BLaER1 treated with 17β-estradiol and CSF1 and Interleukin-3, amounts not matched to agents 10 nM and 100 nM (cell line): Measurements from ENCODE around the gene ARHGAP12.

ENCODE experiments used
- H3K27ac ChIP-seq, 11 experiments: shearing (Covaris generic); formaldehyde crosslinking; 2 replicates each; pipeline ENCODE4 v1.8.1; 2022
- H3K27me3 ChIP-seq, 11 experiments: shearing (Covaris generic); formaldehyde crosslinking; 2 replicates each; pipeline ENCODE4 v1.8.1; 2022
- H3K36me3 ChIP-seq, 11 experiments: shearing (Covaris generic); formaldehyde crosslinking; 2 replicates each; pipeline ENCODE4 v1.8.1; 2022
- H3K4me1 ChIP-seq, 10 experiments: shearing (Covaris generic); formaldehyde crosslinking; 2 replicates each; pipeline ENCODE4 v1.8.1; 2022
- H3K4me2 ChIP-seq, 11 experiments: shearing (Covaris generic); formaldehyde crosslinking; 2 replicates each; pipeline ENCODE4 v1.8.1; 2022
- H3K4me3 ChIP-seq, 10 experiments: shearing (Covaris generic); formaldehyde crosslinking; 2 replicates each; pipeline ENCODE4 v1.8.1; 2022
- H3K9ac ChIP-seq, 11 experiments: shearing (Covaris generic); formaldehyde crosslinking; 2 replicates each; pipeline ENCODE4 v1.8.1; 2022
- H3K9me3 ChIP-seq, 11 experiments: shearing (Covaris generic); formaldehyde crosslinking; replicated peaks in 1 of 11; 2 replicates each; pipeline ENCODE4 v1.8.1; 2022
- H4K20me1 ChIP-seq, 11 experiments: shearing (Covaris generic); formaldehyde crosslinking; 2 replicates each; pipeline ENCODE4 v1.8.1; 2022
- Cebpa-rat ChIP-seq, 11 experiments: shearing (Covaris generic); IDR thresholded peaks; 2 replicates each; pipeline ENCODE4 v1.8.1; 2022

Gene ARHGAP12

DNA sequence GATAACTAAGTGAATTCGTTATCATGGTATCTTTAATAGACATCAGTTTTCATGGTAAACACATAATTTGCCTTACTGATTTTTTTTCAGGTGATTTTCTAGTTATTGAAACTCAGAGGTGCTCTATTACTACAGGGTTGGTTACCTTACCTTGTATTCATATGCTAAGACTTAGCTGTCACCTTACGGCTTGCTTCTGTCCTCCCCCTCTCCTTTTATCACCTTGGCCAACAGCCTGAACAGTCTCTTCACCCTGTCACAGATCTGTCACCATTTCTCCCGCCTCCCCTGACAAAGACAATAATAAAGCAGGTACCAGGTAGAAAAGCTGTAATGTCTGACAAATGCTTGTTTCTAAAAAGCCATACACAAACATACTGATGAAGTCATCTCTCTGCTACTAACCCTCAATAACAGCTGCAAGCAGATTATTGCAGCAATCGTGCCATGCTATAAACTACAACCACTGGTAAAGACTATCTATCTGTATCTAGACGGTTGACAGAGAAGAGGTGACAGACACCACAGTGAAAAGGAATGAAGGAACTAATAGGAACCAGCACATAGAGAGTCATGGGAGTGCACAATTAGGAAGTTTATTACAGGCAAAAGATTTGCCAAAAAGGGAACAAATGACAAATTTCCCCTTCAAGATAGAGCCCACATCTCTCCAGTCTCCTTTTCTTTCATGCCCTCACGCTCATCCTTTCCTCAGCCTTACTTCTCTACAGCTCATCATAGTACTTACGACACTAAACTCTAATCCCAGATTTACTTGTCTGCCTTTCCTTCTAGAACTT, 57.2 kb downstream of the ARHGAP12 start:
- peak overlapping the region in 8 of 11 experiments; percentile 11 to 72 (median 35); a peak in 11 of 22 replicates for H3K4me2 ChIP-seq
- no peak for TF ChIP-seq Cebpa-rat (IDR thresholded peaks at IDR 0.05)

DNA sequence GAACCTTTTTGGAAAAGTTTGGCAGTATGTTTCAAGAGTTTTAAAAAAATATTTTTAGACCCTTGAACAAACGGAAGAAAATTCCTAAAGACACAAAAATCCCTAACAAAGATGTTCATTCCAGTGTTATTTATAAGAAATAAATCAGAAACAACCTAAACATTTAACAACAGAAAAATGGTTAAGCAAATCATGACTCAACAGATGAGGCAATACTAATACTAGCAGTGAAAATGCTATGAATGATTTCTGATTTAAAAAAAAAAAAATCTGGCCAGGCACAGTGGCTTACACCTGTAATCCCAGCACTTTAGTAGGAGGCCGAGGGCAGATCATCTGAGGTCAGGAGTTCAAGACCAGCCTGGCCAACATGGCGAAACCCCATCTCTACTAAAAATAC, 61.0 kb downstream of the ARHGAP12 start:
- H3K4me1 ChIP-seq, result peaks cover 17 to 82% (median 44%) of the 10 kb centered on the region in 10 experiments
- peak overlapping the region in 1 of 11 experiments; percentile 8; a peak in 1 of 22 replicates for H3K4me2 ChIP-seq
- no peak for TF ChIP-seq Cebpa-rat (IDR thresholded peaks at IDR 0.05)
- no peaks in the 10 kb centered on the region for H3K9me3 ChIP-seq
- no peak overlapping the region for H3K9ac ChIP-seq
- H4K20me1 ChIP-seq, result peaks cover 4 to 90% (median 29%) of the 10 kb centered on the region in 11 experiments; a peak in 16 of 22 replicates
- no peak overlapping the region for H3K4me3 ChIP-seq
- no peaks in the 10 kb centered on the region for H3K27me3 ChIP-seq
- no peak overlapping the region for H3K27ac ChIP-seq
- H3K36me3 ChIP-seq, result no peaks in the 10 kb centered on the region; a peak in 1 of 22 replicates

More for the DNA sequence above, 57.2 kb downstream of the ARHGAP12 start:
- Histone ChIP-seq H3K9me3 (no peaks in the 10 kb centered on the region), H3K9ac (no peak overlapping the region), H3K36me3 (no peaks in the 10 kb centered on the region; a peak in 1 of 22 replicates), H3K4me3 (no peak overlapping the region), H4K20me1 (peaks cover 4 to 56% (median 13%) of the 10 kb centered on the region in 11 experiments; a peak in 15 of 22 replicates), H3K27me3 (no peaks in the 10 kb centered on the region), H3K4me1 (peaks cover 0 to 81% (median 14%) of the 10 kb centered on the region in 10 experiments; a peak in 14 of 20 replicates), H3K27ac (peak overlapping the region in 1 of 11 experiments; percentile 36; a peak in 1 of 22 replicates)

DNA sequence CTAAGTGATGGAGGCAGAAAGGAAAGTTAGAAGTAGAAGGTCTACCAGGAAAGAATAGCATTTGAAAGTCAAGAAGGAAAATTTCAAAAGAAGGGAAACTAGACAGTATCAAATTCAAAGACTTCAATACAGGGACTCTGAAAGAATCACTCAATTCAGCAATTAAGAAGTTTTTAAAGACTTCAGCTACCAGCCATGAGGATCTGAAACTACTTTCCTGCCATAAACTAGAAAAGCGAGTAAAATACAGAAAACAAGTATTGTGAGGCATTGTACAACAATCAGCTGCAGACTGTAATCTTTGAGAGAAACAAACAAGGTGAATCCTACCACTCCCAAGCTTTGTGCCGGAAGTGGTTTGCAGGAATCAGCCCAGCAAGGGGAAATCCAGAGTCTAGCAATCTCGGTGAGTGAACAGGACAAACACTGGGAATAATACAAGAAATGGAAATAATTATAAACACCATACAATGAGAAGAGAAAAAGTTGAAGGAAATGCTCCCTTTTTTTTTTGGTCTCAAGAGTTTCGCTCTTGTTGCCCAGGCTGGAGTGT, 62.4 kb downstream of the ARHGAP12 start:
- peak overlapping the region in 1 of 11 experiments; percentile 17; a peak in 1 of 22 replicates for H3K9ac ChIP-seq
- H3K9me3 ChIP-seq, result no peaks in the 10 kb centered on the region
- TF ChIP-seq Cebpa-rat (IDR thresholded peaks at IDR 0.05), result no peak
- peak overlapping the region in 6 of 11 experiments; percentile 1 to 83 (median 74); a peak in 8 of 22 replicates for H3K4me2 ChIP-seq
- H3K4me3 ChIP-seq, result no peak overlapping the region
- peaks cover 0 to 90% (median 22%) of the 10 kb centered on the region in 11 experiments; a peak in 15 of 22 replicates for H4K20me1 ChIP-seq
- no peaks in the 10 kb centered on the region for H3K27me3 ChIP-seq
- H3K4me1 ChIP-seq, result peaks cover 22 to 72% (median 42%) of the 10 kb centered on the region in 10 experiments
- H3K27ac ChIP-seq, result peak overlapping the region in 2 of 11 experiments; percentile 1 to 27; a peak in 2 of 22 replicates
- H3K36me3 ChIP-seq, result peaks cover 0 to 3% (median 3%) of the 10 kb centered on the region in 11 experiments; a peak in 12 of 22 replicates

DNA sequence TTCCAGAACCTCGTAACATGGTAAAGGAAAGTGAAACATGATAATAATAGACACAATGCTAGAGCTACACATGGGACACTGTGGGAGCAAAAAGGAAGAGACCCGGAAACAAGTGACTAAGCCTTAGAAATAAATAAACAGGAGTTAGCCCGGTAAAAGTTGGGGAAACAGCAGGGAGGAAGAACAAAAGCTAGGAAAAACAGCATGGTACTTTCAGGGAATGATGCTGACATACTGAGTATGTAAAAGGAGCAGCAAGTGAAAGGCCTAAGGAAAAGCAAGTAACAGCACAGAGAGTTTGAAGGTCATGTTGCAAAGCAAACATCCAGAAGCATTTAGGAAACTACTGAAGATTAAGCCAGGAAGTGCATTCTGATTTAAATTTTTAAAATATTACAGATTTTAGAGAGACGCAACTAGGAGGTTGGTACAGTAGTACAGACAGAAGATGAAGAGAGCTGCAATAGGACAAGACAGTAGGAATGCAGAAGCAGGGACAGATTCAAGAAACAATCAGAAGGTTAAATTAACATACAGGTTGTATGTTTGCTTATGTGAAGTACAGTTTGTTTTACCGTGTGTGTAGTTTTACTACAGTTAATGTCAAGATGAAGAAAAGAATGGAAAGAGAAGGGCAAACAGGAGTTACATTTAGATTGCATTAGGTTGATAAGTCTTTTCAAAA, 63.7 kb downstream of the ARHGAP12 start:
- peak overlapping the region; percentile 66 to 83 (median 77) for H3K4me2 ChIP-seq
- H3K36me3 ChIP-seq, result peaks cover 10 to 16% (median 14%) of the 10 kb centered on the region in 11 experiments; a peak in 21 of 22 replicates
- peak overlapping the region in 9 of 11 experiments; percentile 15 to 51 (median 31); a peak in 14 of 22 replicates for H3K9ac ChIP-seq
- H4K20me1 ChIP-seq, result peaks cover 0 to 92% (median 20%) of the 10 kb centered on the region in 11 experiments; a peak in 14 of 22 replicates
- H3K27ac ChIP-seq, result peak overlapping the region in 8 of 11 experiments; percentile 9 to 44 (median 21); a peak in 12 of 22 replicates
- H3K4me1 ChIP-seq, result peaks cover 22 to 64% (median 39%) of the 10 kb centered on the region in 10 experiments
- H3K4me3 ChIP-seq, result peak overlapping the region in 8 of 10 experiments; percentile 5 to 30 (median 16); a peak in 9 of 20 replicates
- no peaks in the 10 kb centered on the region for H3K27me3 ChIP-seq
- TF ChIP-seq Cebpa-rat (IDR thresholded peaks at IDR 0.05), result no peak
- H3K9me3 ChIP-seq, result no peaks in the 10 kb centered on the region

DNA sequence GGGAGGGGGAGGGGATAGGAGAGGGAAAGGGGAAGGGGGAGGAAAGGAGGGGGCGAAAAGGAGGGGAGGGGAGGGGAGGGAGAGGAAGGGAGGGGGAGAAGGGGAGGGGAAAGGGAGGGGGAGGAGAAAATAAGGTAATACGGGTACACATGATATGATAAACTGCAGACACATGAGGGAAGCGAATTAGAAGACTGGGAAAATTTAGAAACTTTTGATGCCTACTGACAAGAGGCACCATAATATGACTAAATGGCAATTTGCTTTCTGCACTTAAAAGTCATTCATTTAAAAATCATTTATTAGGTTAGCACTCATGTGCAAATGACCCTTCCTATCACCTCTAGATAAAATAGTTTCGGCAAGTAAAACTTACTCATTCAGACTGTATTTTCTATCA, 73.6 kb downstream of the ARHGAP12 start:
- H3K4me2 ChIP-seq, result no peak overlapping the region
- peaks cover 23 to 74% (median 38%) of the 10 kb centered on the region in 11 experiments for H3K36me3 ChIP-seq
- peaks cover 0 to 9% (median 0%) of the 10 kb centered on the region in 11 experiments; a peak in 4 of 22 replicates for H3K9me3 ChIP-seq
- TF ChIP-seq Cebpa-rat (IDR thresholded peaks at IDR 0.05), result no peak
- H3K4me1 ChIP-seq, result peaks cover 0 to 6% (median 0%) of the 10 kb centered on the region in 10 experiments; a peak in 5 of 20 replicates
- H3K4me3 ChIP-seq, result no peak overlapping the region
- peaks cover 0 to 86% (median 0%) of the 10 kb centered on the region in 11 experiments; a peak in 6 of 22 replicates for H4K20me1 ChIP-seq
- no peak overlapping the region for H3K27ac ChIP-seq
- H3K27me3 ChIP-seq, result no peaks in the 10 kb centered on the region
- no peak overlapping the region for H3K9ac ChIP-seq

DNA sequence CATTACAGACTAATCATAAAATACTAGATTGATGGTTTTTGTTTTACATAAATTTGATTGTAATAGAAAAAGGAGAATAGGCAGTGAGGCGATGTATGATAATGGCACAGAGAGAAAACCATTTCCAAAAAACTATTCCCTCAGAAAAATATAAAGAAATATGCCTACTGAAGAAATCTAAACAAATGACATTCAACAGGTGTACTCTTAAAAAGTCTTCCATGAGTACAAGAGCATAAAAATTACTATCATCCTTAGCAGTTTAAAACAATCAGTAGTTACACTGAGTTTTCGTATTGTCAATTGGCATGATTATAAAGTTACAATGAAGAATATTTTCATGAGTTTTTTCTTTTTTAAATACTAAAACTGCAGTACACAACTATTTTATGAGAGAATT, 75.0 kb downstream of the ARHGAP12 start:
- Histone ChIP-seq H3K4me1 (peaks cover 0 to 10% (median 0%) of the 10 kb centered on the region in 10 experiments; a peak in 5 of 20 replicates), H3K4me2 (no peak overlapping the region), H3K27ac (no peak overlapping the region), H4K20me1 (peaks cover 0 to 85% (median 0%) of the 10 kb centered on the region in 11 experiments; a peak in 6 of 22 replicates), H3K27me3 (no peaks in the 10 kb centered on the region), H3K9ac (no peak overlapping the region), H3K9me3 (no peaks in the 10 kb centered on the region), H3K4me3 (no peak overlapping the region), H3K36me3 (peaks cover 10 to 74% (median 29%) of the 10 kb centered on the region in 11 experiments)
- TF ChIP-seq Cebpa-rat (IDR thresholded peaks at IDR 0.05), result no peak

DNA sequence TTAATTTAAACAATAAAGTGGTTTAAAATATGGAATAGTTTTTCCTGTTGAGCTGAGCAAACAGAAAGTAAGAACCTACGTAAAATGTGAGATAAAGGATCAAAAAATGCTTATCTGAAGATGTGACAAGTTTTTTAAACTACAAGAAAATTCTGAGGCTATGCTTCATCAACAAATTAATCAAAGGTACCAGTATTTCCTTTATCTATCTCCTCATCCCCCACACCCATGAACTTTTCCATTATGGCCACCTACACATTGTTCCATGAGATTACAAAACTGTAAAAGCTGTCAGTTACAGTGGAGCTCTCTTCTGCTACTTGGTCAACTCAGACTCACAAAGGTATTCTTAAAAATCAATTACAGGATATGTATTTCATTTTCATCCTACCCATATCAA, 77.4 kb downstream of the ARHGAP12 start:
- Histone ChIP-seq H3K27me3 (no peaks in the 10 kb centered on the region), H3K9ac (no peak overlapping the region), H3K4me2 (no peak overlapping the region), H3K27ac (no peak overlapping the region), H4K20me1 (peaks cover 0 to 65% (median 0%) of the 10 kb centered on the region in 11 experiments; a peak in 3 of 22 replicates), H3K36me3 (peaks cover 15 to 73% (median 30%) of the 10 kb centered on the region in 11 experiments), H3K9me3 (peaks cover 0 to 4% (median 0%) of the 10 kb centered on the region in 11 experiments; a peak in 1 of 22 replicates), H3K4me1 (peaks cover 0 to 10% (median 0%) of the 10 kb centered on the region in 10 experiments; a peak in 5 of 20 replicates), H3K4me3 (no peak overlapping the region)
- no peak for TF ChIP-seq Cebpa-rat (IDR thresholded peaks at IDR 0.05)

DNA sequence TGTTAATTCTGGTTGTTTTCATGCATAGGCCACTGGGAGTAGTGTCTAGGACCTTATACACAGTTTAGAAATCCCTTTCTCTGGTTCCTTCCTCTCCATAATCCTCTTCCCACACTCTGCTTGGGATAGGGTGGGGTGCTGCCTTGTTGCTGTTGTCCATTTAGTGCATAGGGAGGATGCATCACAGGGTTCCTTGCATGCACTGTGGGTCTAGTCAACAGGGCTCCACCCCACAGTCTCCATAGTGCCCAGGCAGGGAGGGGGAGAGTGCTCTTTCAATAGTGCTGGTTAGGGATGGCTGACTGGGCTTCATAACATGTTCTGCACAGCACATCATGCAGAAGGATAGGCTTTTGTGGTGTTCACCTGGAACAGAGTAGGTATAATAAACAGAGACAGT, 81.1 kb downstream of the ARHGAP12 start:
- TF ChIP-seq Cebpa-rat (IDR thresholded peaks at IDR 0.05), result no peak
- Histone ChIP-seq H3K36me3 (peaks cover 15 to 85% (median 30%) of the 10 kb centered on the region in 11 experiments), H3K27me3 (no peaks in the 10 kb centered on the region), H3K9ac (no peak overlapping the region), H3K4me1 (peaks cover 0 to 10% (median 0%) of the 10 kb centered on the region in 10 experiments; a peak in 5 of 20 replicates), H4K20me1 (peaks cover 0 to 54% (median 0%) of the 10 kb centered on the region in 11 experiments; a peak in 3 of 22 replicates), H3K4me3 (no peak overlapping the region), H3K9me3 (peaks cover 0 to 4% (median 0%) of the 10 kb centered on the region in 11 experiments; a peak in 1 of 22 replicates), H3K4me2 (no peak overlapping the region), H3K27ac (no peak overlapping the region)
